ENCODE measurements around the gene CNTD1.
"Not testable (repeated sequence)": the region's sequence is repeated elsewhere in the genome, so short reads cannot be mapped to it uniquely, and the experiment has no call there.

The CNTD1 gene

GRCh38 chr17:42846594-42847280 lies 48.1 kb downstream of the CNTD1 start:
- DNase-seq: no peak

GRCh38 chr17:42848093-42848492 lies 49.4 kb downstream of the CNTD1 start:
- no peak for DNase-seq

DNA sequence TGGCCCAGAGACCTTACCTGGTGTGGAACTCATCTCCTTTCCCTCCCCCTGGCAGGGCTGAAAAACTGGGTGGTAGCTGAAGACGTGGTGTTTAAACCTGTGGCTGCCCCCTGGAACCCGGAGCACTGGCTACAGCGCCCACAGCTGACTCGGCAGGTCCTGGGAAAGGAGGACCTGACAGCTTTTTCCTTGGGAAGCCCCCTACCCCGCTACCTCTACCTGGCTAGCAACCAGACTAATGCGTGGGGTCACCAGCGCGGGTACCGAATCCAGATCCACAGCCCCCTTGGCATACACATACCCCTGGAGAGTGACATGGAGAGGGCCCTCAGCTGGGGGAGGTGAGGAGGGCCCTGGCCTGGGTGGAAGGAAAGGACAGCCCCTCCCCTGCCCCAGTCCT lies 50.4 kb downstream of the CNTD1 start:
- DNase-seq: no peak

- DNase-seq: no peak
Measured at GRCh38 chr17:42849451-42850181, 51.0 kb downstream of the CNTD1 start.

- no peak for DNase-seq
Measured at GRCh38 chr17:42850954-42851353, 52.3 kb downstream of the CNTD1 start, which contains the start of gene AOC3. Gene AOC3, plus strand, starts transcription at chr17:42851199. Its CDS starts 145 bp downstream, at chr17:42851344.

DNA sequence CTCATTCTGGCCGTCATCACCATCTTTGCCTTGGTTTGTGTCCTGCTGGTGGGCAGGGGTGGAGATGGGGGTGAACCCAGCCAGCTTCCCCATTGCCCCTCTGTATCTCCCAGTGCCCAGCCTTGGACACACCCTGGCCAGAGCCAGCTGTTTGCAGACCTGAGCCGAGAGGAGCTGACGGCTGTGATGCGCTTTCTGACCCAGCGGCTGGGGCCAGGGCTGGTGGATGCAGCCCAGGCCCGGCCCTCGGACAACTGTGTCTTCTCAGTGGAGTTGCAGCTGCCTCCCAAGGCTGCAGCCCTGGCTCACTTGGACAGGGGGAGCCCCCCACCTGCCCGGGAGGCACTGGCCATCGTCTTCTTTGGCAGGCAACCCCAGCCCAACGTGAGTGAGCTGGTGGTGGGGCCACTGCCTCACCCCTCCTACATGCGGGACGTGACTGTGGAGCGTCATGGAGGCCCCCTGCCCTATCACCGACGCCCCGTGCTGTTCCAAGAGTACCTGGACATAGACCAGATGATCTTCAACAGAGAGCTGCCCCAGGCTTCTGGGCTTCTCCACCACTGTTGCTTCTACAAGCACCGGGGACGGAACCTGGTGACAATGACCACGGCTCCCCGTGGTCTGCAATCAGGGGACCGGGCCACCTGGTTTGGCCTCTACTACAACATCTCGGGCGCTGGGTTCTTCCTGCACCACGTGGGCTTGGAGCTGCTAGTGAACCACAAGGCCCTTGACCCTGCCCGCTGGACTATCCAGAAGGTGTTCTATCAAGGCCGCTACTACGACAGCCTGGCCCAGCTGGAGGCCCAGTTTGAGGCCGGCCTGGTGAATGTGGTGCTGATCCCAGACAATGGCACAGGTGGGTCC lies 52.9 kb downstream of the CNTD1 start:
- not testable (repeated sequence) for DNase-seq

DNA sequence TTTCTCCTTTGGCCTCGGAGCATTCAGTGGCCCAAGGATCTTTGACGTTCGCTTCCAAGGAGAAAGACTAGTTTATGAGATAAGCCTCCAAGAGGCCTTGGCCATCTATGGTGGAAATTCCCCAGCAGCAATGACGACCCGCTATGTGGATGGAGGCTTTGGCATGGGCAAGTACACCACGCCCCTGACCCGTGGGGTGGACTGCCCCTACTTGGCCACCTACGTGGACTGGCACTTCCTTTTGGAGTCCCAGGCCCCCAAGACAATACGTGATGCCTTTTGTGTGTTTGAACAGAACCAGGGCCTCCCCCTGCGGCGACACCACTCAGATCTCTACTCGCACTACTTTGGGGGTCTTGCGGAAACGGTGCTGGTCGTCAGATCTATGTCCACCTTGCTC lies 53.7 kb downstream of the CNTD1 start:
- no peak for DNase-seq

DNA sequence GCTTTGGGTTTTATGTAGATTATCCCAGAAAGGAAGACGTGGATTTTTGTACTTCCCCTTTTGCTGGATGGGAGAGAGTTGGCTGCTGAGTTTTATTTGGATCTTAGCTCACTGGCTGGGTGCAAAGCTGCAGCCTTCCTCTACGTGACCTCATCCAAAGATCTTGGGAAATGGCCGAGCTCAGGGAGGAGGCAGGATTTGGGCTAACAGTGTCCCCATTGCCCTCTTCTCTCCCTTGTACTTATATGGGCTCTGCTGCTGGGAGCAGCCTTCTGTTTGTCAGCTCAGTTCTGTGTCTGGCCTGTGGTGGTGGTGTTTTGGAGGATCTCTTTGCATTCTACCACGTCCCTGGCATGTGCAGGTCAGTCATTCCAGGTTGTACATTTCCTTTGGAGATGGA lies 54.3 kb downstream of the CNTD1 start:
- no peak for DNase-seq

DNA sequence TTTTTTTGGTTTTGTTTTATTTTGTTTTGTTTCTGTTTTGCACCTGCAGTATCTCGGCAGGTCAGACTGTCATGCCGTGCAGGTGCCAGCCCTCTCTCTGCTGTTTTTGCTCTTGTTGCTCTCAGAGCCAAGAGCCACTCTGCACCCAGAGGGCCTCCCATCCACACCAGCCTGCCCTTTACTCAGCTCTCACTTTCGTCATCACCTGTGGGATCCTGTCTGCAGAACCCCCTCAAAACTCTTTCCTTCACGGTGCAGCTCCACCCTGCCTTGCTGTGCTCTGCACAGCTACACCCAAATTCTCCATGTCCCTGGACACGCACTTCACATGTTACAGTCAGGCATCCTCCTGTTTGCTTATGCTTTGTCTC lies 54.9 kb downstream of the CNTD1 start:
- DNase-seq: no peak

DNA sequence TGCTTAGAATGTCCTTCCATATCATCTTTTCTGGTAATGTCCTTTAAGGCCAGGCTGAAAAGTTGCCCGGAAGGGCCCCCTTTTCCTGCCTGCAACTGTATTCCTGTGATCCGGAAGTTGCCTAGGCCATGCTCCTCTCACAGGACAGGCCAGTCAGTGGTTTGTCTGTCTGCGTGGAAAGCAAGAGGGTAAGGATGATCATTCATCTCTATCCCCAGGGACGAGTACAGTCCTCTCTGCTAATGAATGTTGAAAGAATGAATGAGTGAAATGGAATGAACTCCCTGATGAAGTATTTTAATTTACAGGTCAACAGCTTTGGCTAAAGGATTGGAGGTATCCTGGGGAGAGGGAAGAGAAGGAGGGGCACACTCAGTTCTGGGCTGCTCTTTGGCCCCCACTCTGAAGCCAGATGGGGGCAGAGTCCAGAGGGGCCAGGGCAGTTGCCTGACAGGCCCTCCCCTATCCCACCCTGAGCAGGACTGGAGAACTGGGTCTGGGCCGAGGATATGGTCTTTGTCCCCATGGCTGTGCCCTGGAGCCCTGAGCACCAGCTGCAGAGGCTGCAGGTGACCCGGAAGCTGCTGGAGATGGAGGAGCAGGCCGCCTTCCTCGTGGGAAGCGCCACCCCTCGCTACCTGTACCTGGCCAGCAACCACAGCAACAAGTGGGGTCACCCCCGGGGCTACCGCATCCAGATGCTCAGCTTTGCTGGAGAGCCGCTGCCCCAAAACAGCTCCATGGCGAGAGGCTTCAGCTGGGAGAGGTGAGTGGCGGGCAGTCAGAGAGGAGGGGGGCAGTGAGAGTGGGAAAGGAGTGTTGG lies 55.5 kb downstream of the CNTD1 start:
- DNase-seq: no peak

DNA sequence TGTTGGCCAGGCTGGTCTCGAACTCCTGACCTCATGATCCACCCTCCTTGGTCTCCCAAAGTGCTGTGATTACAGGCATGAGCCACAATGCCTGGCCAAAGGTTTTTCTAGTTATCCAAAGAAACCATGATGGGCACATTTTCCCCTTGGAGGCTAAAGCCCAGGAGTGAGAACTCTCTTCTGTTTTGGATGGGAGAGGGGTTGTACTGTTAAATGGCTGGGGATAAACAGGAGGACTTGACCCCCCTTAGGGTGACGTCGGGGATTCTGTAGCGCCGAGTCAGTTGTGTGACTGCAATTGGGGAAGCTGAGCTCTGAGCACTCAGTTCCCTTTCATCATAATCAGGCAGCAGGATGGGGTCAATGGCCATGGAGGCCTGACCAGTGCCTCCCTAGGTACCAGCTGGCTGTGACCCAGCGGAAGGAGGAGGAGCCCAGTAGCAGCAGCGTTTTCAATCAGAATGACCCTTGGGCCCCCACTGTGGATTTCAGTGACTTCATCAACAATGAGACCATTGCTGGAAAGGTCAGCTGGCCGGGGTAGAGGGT lies 56.5 kb downstream of the CNTD1 start:
- no peak for DNase-seq

DNA sequence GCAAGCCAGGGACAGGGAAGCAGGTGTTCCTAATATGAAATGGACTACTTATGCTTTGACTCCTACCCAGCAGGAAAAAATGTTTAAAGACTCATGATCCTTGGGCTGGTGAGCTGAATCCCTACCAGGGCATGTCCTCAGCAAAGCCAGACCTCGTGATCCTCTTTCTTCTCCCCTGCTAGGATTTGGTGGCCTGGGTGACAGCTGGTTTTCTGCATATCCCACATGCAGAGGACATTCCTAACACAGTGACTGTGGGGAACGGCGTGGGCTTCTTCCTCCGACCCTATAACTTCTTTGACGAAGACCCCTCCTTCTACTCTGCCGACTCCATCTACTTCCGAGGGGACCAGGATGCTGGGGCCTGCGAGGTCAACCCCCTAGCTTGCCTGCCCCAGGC lies 57.4 kb downstream of the CNTD1 start:
- DNase-seq: not testable (repeated sequence)

DNA sequence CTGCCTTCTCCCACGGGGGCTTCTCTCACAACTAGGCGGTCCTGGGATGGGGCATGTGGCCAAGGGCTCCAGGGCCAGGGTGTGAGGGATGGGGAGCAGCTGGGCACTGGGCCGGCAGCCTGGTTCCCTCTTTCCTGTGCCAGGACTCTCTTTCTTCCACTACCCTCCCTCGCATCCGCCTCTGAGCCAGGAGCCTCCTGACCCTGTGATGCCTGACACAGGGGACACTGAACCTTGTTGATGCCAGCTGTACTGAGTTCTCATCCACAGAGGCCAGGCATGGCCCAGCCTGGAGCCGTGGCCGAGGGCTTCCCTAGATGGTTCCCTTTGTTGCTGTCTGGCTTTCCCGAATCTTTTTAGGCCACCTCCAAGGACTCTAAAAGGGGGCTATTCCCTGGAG lies 57.9 kb downstream of the CNTD1 start:
- not testable (repeated sequence) for DNase-seq

DNA sequence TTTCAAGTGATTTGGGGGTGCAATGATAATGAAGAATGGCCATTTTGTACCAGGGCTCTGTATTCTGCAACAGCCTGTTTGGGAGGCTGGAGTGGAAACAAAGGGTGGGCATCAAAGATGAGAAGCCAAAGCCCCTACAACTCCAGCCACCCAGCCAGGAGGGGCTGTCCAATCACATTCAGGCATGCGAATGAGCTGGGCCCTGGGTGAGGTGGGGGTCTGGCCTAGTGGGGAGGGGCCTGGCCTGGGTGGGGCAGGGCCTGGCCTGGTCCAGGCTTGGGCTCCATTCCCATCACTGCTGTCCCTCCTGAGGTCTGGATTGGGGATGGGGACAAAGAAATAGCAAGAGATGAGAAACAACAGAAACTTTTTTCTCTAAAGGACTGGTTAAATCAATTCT lies 58.7 kb downstream of the CNTD1 start:
- DNase-seq: no peak
